Thoracic aorta (tissue), 2 donors: ENCODE results near the gene RORC. TPM values are rescaled to one million over a fixed set of nuclear protein-coding genes. Genes with fewer than 3 reads are reported as not detected.

Source experiments
- ATAC-seq: fragments of 150-250 bp; one replicate; pipeline ENCODE4 v1.8.0; 2017; ENCODE audit warnings: low read depth; ENCODE audit not compliant: insufficient number of reproducible peaks, low FRiP score
- DNase-seq: peaks from one replicate; pipeline ENCODE4 v3.0.0-alpha.2; 2020; ENCODE audit warnings: low spot score
- H3K27ac ChIP-seq, 2 donors: fragments of 200-600 bp; sonication (generic); 1 replicate in 1 of 2; 2 replicates in 1 of 2; pipeline ENCODE4 v1.5.1; 2016; ENCODE audit warnings: mild to moderate bottlenecking in 2 of 2, moderate library complexity in 2 of 2
- H3K27me3 ChIP-seq: fragments of 200-600 bp; sonication (generic); replicated peaks from 2 replicates; pipeline ENCODE4 v1.6.0; 2016; ENCODE audit warnings: mild to moderate bottlenecking; ENCODE audit not compliant: insufficient read depth
- H3K36me3 ChIP-seq: fragments of 200-600 bp; sonication (generic); one replicate; pipeline ENCODE4 v1.5.1; 2016
- H3K4me1 ChIP-seq, 2 donors: fragments of 200-600 bp; sonication (generic); 1 replicate in 1 of 2; 2 replicates in 1 of 2; pipeline versions ENCODE4 v1.5.1 to v1.6.0; 2016; ENCODE audit warnings: low read depth in 2 of 2, mild to moderate bottlenecking in 1 of 2; ENCODE audit not compliant: control insufficient read depth in 1 of 2
- H3K4me3 ChIP-seq: fragments of 200-600 bp; sonication (generic); 2 replicates; pipeline ENCODE4 v1.5.1; 2016; ENCODE audit warnings: mild to moderate bottlenecking
- H3K9me3 ChIP-seq: fragments of 200-600 bp; sonication (generic); 2 replicates; pipeline ENCODE4 v1.5.1; 2016
- CTCF ChIP-seq: fragments of 200-600 bp; sonication (generic); IDR thresholded peaks from one replicate; pipeline ENCODE4 v1.5.1; 2019; ENCODE audit warnings: antibody characterized with exemption
- total RNA-seq, 2 donors: library from RNA; depleted of rRNA; stranded (reverse); fragments of >200 nt; gene quantifications; one replicate each; pipeline versions ENCODE4 v1.1.0 to v1.2.3, GENCODE V29; 2016

Gene RORC
- total RNA-seq, 2 donors from 2014 or later = not detected

GRCh38 chr1:151854658-151855057 is 23.1 kb upstream of the RORC start:
- Histone ChIP-seq H3K9me3 (no peaks in the 10 kb centered on the region), H3K36me3 (no peaks in the 10 kb centered on the region), H3K27me3 (no peaks in the 10 kb centered on the region), H3K27ac (no peak overlapping the region), H3K4me1 (peaks cover 0 to 13% of the 10 kb centered on the region in 2 donors), H3K4me3 (no peak overlapping the region)
- TF ChIP-seq CTCF = no peak
- no peak for DNase-seq
- ATAC-seq = no peak

- H3K36me3 ChIP-seq = no peaks in the 10 kb centered on the region
These were observed 21.9 kb upstream of the RORC start, which contains the start of gene THEM5 for GRCh38 chr1:151853411-151853943. Gene THEM5, minus strand, starts transcription at chr1:151853712. Its CDS starts 147 bp downstream, at chr1:151853565.

GRCh38 chr1:151852733-151853132 is 21.1 kb upstream of the RORC start:
- Histone ChIP-seq H3K27me3 (no peaks in the 10 kb centered on the region), H3K9me3 (no peaks in the 10 kb centered on the region), H3K27ac (no peak overlapping the region), H3K4me1 (peaks cover 0 to 13% of the 10 kb centered on the region in 2 donors), H3K36me3 (no peaks in the 10 kb centered on the region), H3K4me3 (no peak overlapping the region)
- no peak for DNase-seq
- no peak for ATAC-seq
- no peak for TF ChIP-seq CTCF

More at GRCh38 chr1:151853411-151853943, 21.9 kb upstream of the RORC start, which contains the start of gene THEM5:
- Histone ChIP-seq H3K4me3 (no peak within 1 kb of the TSS), H3K27me3 (no peaks in the 10 kb centered on the region), H3K9me3 (no peaks in the 10 kb centered on the region), H3K27ac (no peak within 1 kb of the TSS), H3K4me1 (peaks cover 0 to 13% of the 10 kb centered on the region in 2 donors)
- no peak for ATAC-seq
- TF ChIP-seq CTCF = no peak
- DNase-seq = no peak

GRCh38 chr1:151851886-151852285 is 20.3 kb upstream of the RORC start:
- no peak for TF ChIP-seq CTCF
- ATAC-seq (no peak), DNase-seq (no peak)
- H3K36me3 ChIP-seq = no peaks in the 10 kb centered on the region
- H3K4me3 ChIP-seq = no peak overlapping the region
- no peaks in the 10 kb centered on the region for H3K27me3 ChIP-seq
- peaks cover 0 to 13% of the 10 kb centered on the region in 2 donors for H3K4me1 ChIP-seq
- H3K9me3 ChIP-seq = no peaks in the 10 kb centered on the region
- no peak overlapping the region for H3K27ac ChIP-seq

- DNase-seq = no peak
- TF ChIP-seq CTCF = no peak
- Histone ChIP-seq H3K4me1 (no peaks in the 10 kb centered on the region), H3K27ac (no peak overlapping the region), H3K4me3 (no peak overlapping the region), H3K27me3 (no peaks in the 10 kb centered on the region), H3K9me3 (no peaks in the 10 kb centered on the region), H3K36me3 (no peaks in the 10 kb centered on the region)
- no peak for ATAC-seq
These were observed 18.3 kb upstream of the RORC start for GRCh38 chr1:151849871-151850270.
